ENCODE results near the gene XIAP. TPM values are rescaled to one million over a fixed set of nuclear protein-coding genes. Genes with fewer than 3 reads are reported as not detected.

Gene XIAP
- polyA plus RNA-seq, 3 donors: 34.7 to 42.4 (median 35.7) TPM

- no peak for DNase-seq
These were observed 83.2 kb downstream of the XIAP start for GRCh38 chrX:123943074-123943473.

- DNase-seq: no peak
These were observed 83.6 kb downstream of the XIAP start for GRCh38 chrX:123943488-123943887.

GRCh38 chrX:123949846-123950245 lies 90.0 kb downstream of the XIAP start:
- DNase-seq: no peak

GRCh38 chrX:123959281-123960063 lies 99.6 kb downstream of the XIAP start:
- no peak for DNase-seq

GRCh38 chrX:123960956-123961267 lies 101.1 kb downstream of the XIAP start:
- no peak for DNase-seq

GRCh38 chrX:123961268-123962005 lies 101.6 kb downstream of the XIAP start, which contains the start of gene STAG2:
Gene STAG2, plus strand, starts transcription at chrX:123961706. Its CDS starts 60,922 bp downstream, at chrX:124022628.
- DNase-seq: peak; percentile 86

DNA sequence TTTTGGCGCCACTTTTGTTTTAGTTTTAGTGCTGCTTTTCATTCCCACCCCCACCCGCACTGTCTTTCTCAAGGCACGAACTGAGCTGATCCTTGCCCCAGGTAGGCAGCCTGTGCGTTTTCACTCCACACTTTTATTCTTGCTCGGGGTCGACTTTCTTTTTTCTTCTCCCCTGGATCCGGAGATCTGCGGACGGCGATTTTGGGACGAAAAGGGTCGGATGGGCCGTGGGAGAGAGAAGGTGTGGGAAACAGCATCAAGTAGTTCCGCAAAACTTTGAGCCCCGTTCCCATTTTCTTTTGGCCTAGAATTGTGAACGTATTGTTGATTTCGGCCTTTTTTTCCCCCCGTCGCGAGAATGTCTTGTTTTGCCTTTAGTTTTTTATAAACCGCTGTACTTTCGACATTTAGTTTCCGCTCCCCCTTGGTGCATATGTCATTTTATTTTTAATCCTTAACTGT lies 102.2 kb downstream of the XIAP start:
- no peak for DNase-seq

DNA sequence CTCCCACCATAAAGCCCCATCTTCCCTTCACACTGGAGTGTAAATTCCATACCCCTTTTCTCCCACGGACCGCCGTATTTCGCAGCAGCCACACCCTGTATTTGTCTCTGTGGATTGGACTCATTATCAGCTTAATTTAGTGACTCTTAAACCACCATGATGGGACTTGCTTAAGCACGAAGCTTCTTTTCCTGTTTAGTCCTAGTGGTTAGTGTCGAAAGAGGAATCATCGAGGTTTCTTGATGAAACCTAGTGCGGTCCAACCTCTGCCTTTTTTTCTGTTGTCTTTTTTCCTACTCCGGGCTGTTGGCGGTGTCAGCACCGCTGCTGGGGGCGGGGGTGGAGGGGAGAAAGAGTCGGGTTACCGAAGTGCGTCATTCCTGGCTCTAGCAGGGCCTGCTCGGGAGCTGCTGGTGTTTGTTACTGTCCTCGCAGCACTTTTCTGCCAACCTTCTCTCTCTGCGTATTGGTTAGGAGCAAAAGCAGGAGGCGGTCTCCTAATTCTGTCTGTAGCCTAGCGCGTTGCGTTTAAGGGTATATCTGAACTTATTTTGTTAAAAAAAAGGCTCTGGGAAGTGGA lies 103.0 kb downstream of the XIAP start:
- peak; percentile 88 for DNase-seq

Other genes with a start within 250 kb of the XIAP start
- gene THOC2, start 127.0 kb upstream of the XIAP start, polyA plus RNA-seq (ENCODE audit: insufficient read length in 3 of 3): 100 to 1,000 TPM; 105 to 144 (median 132) TPM
- 100 to 1,000 TPM; 100 to 123 (median 104) TPM for gene STAG2, start 101.7 kb downstream of the XIAP start, polyA plus RNA-seq (ENCODE audit: insufficient read length in 3 of 3)

All from renal pelvis (tissue), 4 donors.